OCI-LY3 (cell line): ENCODE results near the gene MROH8.

ENCODE experiments used
- CTCF ChIP-seq: fragments of 200-600, 300-600 bp; sonication (generic); IDR thresholded peaks from 2 replicates; pipeline ENCODE4 v1.5.1; 2014; ENCODE audit warnings: antibody characterized with exemption, low read length, low read depth
- EZH2phosphoT487 ChIP-seq: fragments of 200-600 bp; shearing (Covaris generic); IDR thresholded peaks from 2 replicates; pipeline ENCODE4 v1.6.1; 2018; ENCODE audit warnings: antibody characterized with exemption, mixed run types, low read depth

- no peak for TF ChIP-seq CTCF
- no peak for TF ChIP-seq EZH2phosphoT487
Observed at GRCh38 chr20:37133952-37134351, 45.4 kb downstream of the MROH8 start.
